ENCODE results near the gene ARHGAP26. TPM values are rescaled to one million over a fixed set of nuclear protein-coding genes. Genes with fewer than 3 reads are reported as not detected.

ARHGAP26 gene
- total and polyA plus RNA-seq, 4 experiments from 2014 or later = 2.0 to 22.7 (median 17.3) TPM

- Histone ChIP-seq H3K27ac (ENCODE audit: low read depth, low read length) (no peak overlapping the region), H3K4me3 (ENCODE audit: low read length in 2 of 2) (no peak overlapping the region), H3K36me3 (ENCODE audit: insufficient read depth, low read length) (no peaks in the 10 kb centered on the region), H3K9me3 (ENCODE audit: control insufficient read depth in 1 of 2, low read length in 2 of 2) (no peaks in the 10 kb centered on the region), H3K27me3 (ENCODE audit: insufficient read depth, low read length) (no peaks in the 10 kb centered on the region), H3K4me1 (ENCODE audit: insufficient read depth, low read length) (no peaks in the 10 kb centered on the region)
- ChIA-PET POLR2A (ENCODE audit: partially characterized antibody) (no interaction called here), CTCF (ENCODE audit: partially characterized antibody) (interaction anchor here (1.0 to 12.8 kb wide), 7 partner anchors 26 to 145 kb away, joined by 3 to 354 read pairs (median 6); no protein-coding TSS in a partner anchor)
- Mint-ChIP-seq H3K4me3 (no peak overlapping the region), H3K27me3 (peaks cover 7 to 9% of the 10 kb centered on the region in 2 donors), H3K4me1 (peaks cover 0 to 4% (median 0%) of the 10 kb centered on the region in 4 donors), H3K36me3 (no peaks in the 10 kb centered on the region), H3K27ac (peak overlapping the region in 1 of 7 donors; percentile 59), H3K9me3 (no peaks in the 10 kb centered on the region)
- intact Hi-C loops (cut with micrococcal nuclease) = no loop called here
- no peak for DNase-seq
Observed at GRCh38 chr5:142743592-142744441, 26.4 kb upstream of the ARHGAP26 start.

- CTCF ChIA-PET (ENCODE audit: partially characterized antibody) = interaction anchor here (1.0 to 12.8 kb wide), 5 partner anchors 8 to 138 kb away, joined by 3 to 354 read pairs (median 14); no protein-coding TSS in a partner anchor
- POLR2A ChIA-PET (ENCODE audit: partially characterized antibody) = no interaction called here
- intact Hi-C loops (cut with micrococcal nuclease) = no loop called here
Observed at GRCh38 chr5:142745268-142745667, 24.9 kb upstream of the ARHGAP26 start.

GRCh38 chr5:142746532-142747433 lies 23.4 kb upstream of the ARHGAP26 start:
- Histone ChIP-seq H3K27ac (ENCODE audit: low read depth, low read length) (no peak overlapping the region), H3K27me3 (ENCODE audit: insufficient read depth, low read length) (no peaks in the 10 kb centered on the region), H3K9me3 (ENCODE audit: control insufficient read depth in 1 of 2, low read length in 2 of 2) (no peaks in the 10 kb centered on the region), H3K4me1 (ENCODE audit: insufficient read depth, low read length) (no peaks in the 10 kb centered on the region), H3K4me3 (ENCODE audit: low read length in 2 of 2) (no peak overlapping the region), H3K36me3 (ENCODE audit: insufficient read depth, low read length) (no peaks in the 10 kb centered on the region)
- ChIA-PET CTCF (ENCODE audit: partially characterized antibody) (interaction anchor here (0.9 to 12.8 kb wide), 12 partner anchors 9 to 137 kb away, joined by 3 to 354 read pairs (median 18); no protein-coding TSS in a partner anchor), POLR2A (ENCODE audit: partially characterized antibody) (no interaction called here)
- no peaks in the 10 kb centered on the region for H3K36me3 Mint-ChIP-seq
- H3K27me3 Mint-ChIP-seq = peaks cover 7 to 9% of the 10 kb centered on the region in 2 donors
- no peaks in the 10 kb centered on the region for H3K9me3 Mint-ChIP-seq
- peaks cover 0 to 11% (median 0%) of the 10 kb centered on the region in 4 donors for H3K4me1 Mint-ChIP-seq
- intact Hi-C loops (cut with micrococcal nuclease) = no loop called here
- DNase-seq = no peak
- H3K4me3 Mint-ChIP-seq = no peak overlapping the region
- no peak overlapping the region for H3K27ac Mint-ChIP-seq

More at GRCh38 chr5:142745268-142745667, 24.9 kb upstream of the ARHGAP26 start:
- Mint-ChIP-seq H3K9me3 (no peaks in the 10 kb centered on the region), H3K4me1 (peaks cover 0 to 11% (median 0%) of the 10 kb centered on the region in 4 donors), H3K36me3 (no peaks in the 10 kb centered on the region), H3K27me3 (peaks cover 7 to 9% of the 10 kb centered on the region in 2 donors), H3K4me3 (no peak overlapping the region), H3K27ac (no peak overlapping the region)
- H3K9me3 ChIP-seq (ENCODE audit: control insufficient read depth in 1 of 2, low read length in 2 of 2) = no peaks in the 10 kb centered on the region
- H3K36me3 ChIP-seq (ENCODE audit: insufficient read depth, low read length) = no peaks in the 10 kb centered on the region
- H3K4me1 ChIP-seq (ENCODE audit: insufficient read depth, low read length) = no peaks in the 10 kb centered on the region
- H3K27ac ChIP-seq (ENCODE audit: low read depth, low read length) = no peak overlapping the region
- no peak overlapping the region for H3K4me3 ChIP-seq (ENCODE audit: low read length in 2 of 2)
- H3K27me3 ChIP-seq (ENCODE audit: insufficient read depth, low read length) = no peaks in the 10 kb centered on the region
- DNase-seq = no peak

- CTCF ChIA-PET (ENCODE audit: partially characterized antibody) = interaction anchor here (0.6 to 12.8 kb wide), 27 partner anchors 10 to 1373 kb away, joined by 3 to 354 read pairs (median 5); partner anchors contain the start of gene ARHGAP26
- H3K9me3 ChIP-seq (ENCODE audit: control insufficient read depth in 1 of 2, low read length in 2 of 2) = no peaks in the 10 kb centered on the region
- intact Hi-C loops (cut with micrococcal nuclease) = loop anchor here (1.0 to 2.0 kb wide), 6 partner anchors 23 to 1077 kb away; partner anchors contain the start of gene ARHGAP26
- POLR2A ChIA-PET (ENCODE audit: partially characterized antibody) = interaction anchor here (0.6 to 1.3 kb wide), 4 partner anchors 9 to 141 kb away, joined by 3 read pairs; no protein-coding TSS in a partner anchor
- H3K9me3 Mint-ChIP-seq = no peaks in the 10 kb centered on the region
- no peak overlapping the region for H3K4me3 ChIP-seq (ENCODE audit: low read length in 2 of 2)
- no peak overlapping the region for H3K27ac Mint-ChIP-seq
- H3K4me1 Mint-ChIP-seq = peaks cover 0 to 11% (median 0%) of the 10 kb centered on the region in 4 donors
- peaks cover 3 to 7% of the 10 kb centered on the region in 2 donors for H3K27me3 Mint-ChIP-seq
- no peak for DNase-seq
- H3K27me3 ChIP-seq (ENCODE audit: insufficient read depth, low read length) = no peaks in the 10 kb centered on the region
- no peak overlapping the region for H3K27ac ChIP-seq (ENCODE audit: low read depth, low read length)
- H3K4me1 ChIP-seq (ENCODE audit: insufficient read depth, low read length) = no peaks in the 10 kb centered on the region
- H3K36me3 ChIP-seq (ENCODE audit: insufficient read depth, low read length) = no peaks in the 10 kb centered on the region
- H3K4me3 Mint-ChIP-seq = no peak overlapping the region
- H3K36me3 Mint-ChIP-seq = no peaks in the 10 kb centered on the region
Observed at GRCh38 chr5:142748132-142748531, 22.0 kb upstream of the ARHGAP26 start.

- Mint-ChIP-seq H3K9me3 (no peaks in the 10 kb centered on the region), H3K27ac (no peak overlapping the region), H3K36me3 (no peaks in the 10 kb centered on the region), H3K27me3 (peaks cover 0 to 6% of the 10 kb centered on the region in 2 donors), H3K4me1 (peaks cover 0 to 11% (median 0%) of the 10 kb centered on the region in 4 donors), H3K4me3 (no peak overlapping the region)
- Histone ChIP-seq H3K36me3 (ENCODE audit: insufficient read depth, low read length) (no peaks in the 10 kb centered on the region), H3K27me3 (ENCODE audit: insufficient read depth, low read length) (no peaks in the 10 kb centered on the region), H3K4me3 (ENCODE audit: low read length in 2 of 2) (no peak overlapping the region), H3K9me3 (ENCODE audit: control insufficient read depth in 1 of 2, low read length in 2 of 2) (no peaks in the 10 kb centered on the region), H3K27ac (ENCODE audit: low read depth, low read length) (no peak overlapping the region), H3K4me1 (ENCODE audit: insufficient read depth, low read length) (no peaks in the 10 kb centered on the region)
- ChIA-PET POLR2A (ENCODE audit: partially characterized antibody) (interaction anchor here (0.6 to 1.3 kb wide), 5 partner anchors 10 to 140 kb away, joined by 3 read pairs; no protein-coding TSS in a partner anchor), CTCF (ENCODE audit: partially characterized antibody) (interaction anchor here (0.6 to 12.8 kb wide), 30 partner anchors 10 to 1373 kb away, joined by 3 to 354 read pairs (median 4); partner anchors contain the start of gene ARHGAP26)
- intact Hi-C loops (cut with micrococcal nuclease) = loop anchor here (1.0 to 2.0 kb wide), 6 partner anchors 22 to 1077 kb away; partner anchors contain the start of gene ARHGAP26
- peak in 4 of 5 donors; percentile 40 to 49 (median 45) for DNase-seq
Observed at GRCh38 chr5:142748568-142749249, 21.5 kb upstream of the ARHGAP26 start.

GRCh38 chr5:142749321-142749720 lies 20.9 kb upstream of the ARHGAP26 start:
- no peak overlapping the region for H3K27ac Mint-ChIP-seq
- no peak overlapping the region for H3K4me3 ChIP-seq (ENCODE audit: low read length in 2 of 2)
- DNase-seq = no peak
- H3K36me3 Mint-ChIP-seq = no peaks in the 10 kb centered on the region
- CTCF ChIA-PET (ENCODE audit: partially characterized antibody) = interaction anchor here (0.6 to 12.8 kb wide), 23 partner anchors 9 to 260 kb away, joined by 3 to 354 read pairs (median 5); partner anchors contain the start of gene ARHGAP26
- POLR2A ChIA-PET (ENCODE audit: partially characterized antibody) = interaction anchor here (0.7 kb wide), 1 partner anchor 139 kb away, joined by 3 read pairs; no protein-coding TSS in a partner anchor
- H3K36me3 ChIP-seq (ENCODE audit: insufficient read depth, low read length) = no peaks in the 10 kb centered on the region
- H3K9me3 ChIP-seq (ENCODE audit: control insufficient read depth in 1 of 2, low read length in 2 of 2) = no peaks in the 10 kb centered on the region
- intact Hi-C loops (cut with micrococcal nuclease) = loop anchor here (2.0 kb wide), 2 partner anchors 21 to 37 kb away; partner anchors contain the start of gene ARHGAP26
- H3K27me3 Mint-ChIP-seq = peaks cover 0 to 4% of the 10 kb centered on the region in 2 donors
- H3K4me1 ChIP-seq (ENCODE audit: insufficient read depth, low read length) = no peaks in the 10 kb centered on the region
- no peaks in the 10 kb centered on the region for H3K27me3 ChIP-seq (ENCODE audit: insufficient read depth, low read length)
- H3K4me3 Mint-ChIP-seq = no peak overlapping the region
- H3K9me3 Mint-ChIP-seq = no peaks in the 10 kb centered on the region
- peaks cover 0 to 11% (median 0%) of the 10 kb centered on the region in 4 donors for H3K4me1 Mint-ChIP-seq
- H3K27ac ChIP-seq (ENCODE audit: low read depth, low read length) = no peak overlapping the region
